Left lobe of liver (tissue), 2 donors: ENCODE measurements around the gene NDRG4. TPM values are rescaled to one million over a fixed set of nuclear protein-coding genes. Genes with fewer than 3 reads are reported as not detected.
A peak's percentile ranks its signal among the peaks of the same experiment; 100 is the strongest.
"Not testable (repeated sequence)": the region's sequence is repeated elsewhere in the genome, so short reads cannot be mapped to it uniquely, and the experiment has no call there.

ENCODE experiments used
- ATAC-seq: fragments of 200-7000 bp; cut with Tn5 transposase; one replicate; pipeline ENCODE4 v1.9.1; 2020; ENCODE audit warnings: mild to moderate bottlenecking, moderate library complexity
- DNase-seq: peaks from one replicate; pipeline ENCODE4 v3.0.0-alpha.2; 2020; ENCODE audit warnings: low spot score
- total RNA-seq: library from RNA; stranded (reverse); gene quantifications from one replicate; pipeline ENCODE4 v1.2.1, GENCODE V29; 2021
- donor health status: DM: no; HTN: no; CAD: no; lungs with moderate emphysema.
- donor health status: DM: no; HTN: yes; CAD: no.

The NDRG4 gene
- total RNA-seq, 1 donor from 2014 or later = 2.4 TPM

GRCh38 chr16:58464916-58465731 lies 34.8 kb upstream of the NDRG4 start:
- DNase-seq (no peak), ATAC-seq (peak; percentile 20)

GRCh38 chr16:58465817-58466216 lies 34.1 kb upstream of the NDRG4 start:
- DNase-seq = no peak
- ATAC-seq = no peak

GRCh38 chr16:58466396-58466795 lies 33.5 kb upstream of the NDRG4 start:
- DNase-seq (no peak), ATAC-seq (no peak)

- DNase-seq = no peak
- ATAC-seq = no peak
Observed at GRCh38 chr16:58467905-58468304, 32.0 kb upstream of the NDRG4 start.

- ATAC-seq (no peak), DNase-seq (no peak)
Observed at GRCh38 chr16:58471209-58471975, 28.6 kb upstream of the NDRG4 start.

- ATAC-seq (no peak), DNase-seq (no peak)
Observed at GRCh38 chr16:58472266-58472665, 27.7 kb upstream of the NDRG4 start.

- DNase-seq (no peak), ATAC-seq (no peak)
Observed at GRCh38 chr16:58472827-58473226, 27.1 kb upstream of the NDRG4 start.

GRCh38 chr16:58474296-58474695 lies 25.6 kb upstream of the NDRG4 start:
- DNase-seq = no peak
- no peak for ATAC-seq

GRCh38 chr16:58475091-58475619 lies 24.8 kb upstream of the NDRG4 start:
- no peak for ATAC-seq
- DNase-seq = no peak

- no peak for DNase-seq
- ATAC-seq = no peak
Observed at GRCh38 chr16:58476791-58477190, 23.2 kb upstream of the NDRG4 start.

- ATAC-seq = no peak
- DNase-seq = no peak
Observed at GRCh38 chr16:58478427-58478826, 21.5 kb upstream of the NDRG4 start.

GRCh38 chr16:58481226-58481869 lies 18.6 kb upstream of the NDRG4 start:
- DNase-seq (no peak), ATAC-seq (no peak)

GRCh38 chr16:58481931-58482330 lies 18.0 kb upstream of the NDRG4 start:
- DNase-seq (no peak), ATAC-seq (no peak)

GRCh38 chr16:58485184-58485887 lies 14.6 kb upstream of the NDRG4 start:
- ATAC-seq (no peak), DNase-seq (no peak)

- ATAC-seq = peak; percentile 98
- DNase-seq = peak; percentile 78
Observed at GRCh38 chr16:58487566-58488351, 12.2 kb upstream of the NDRG4 start.

GRCh38 chr16:58488531-58488930 lies 11.4 kb upstream of the NDRG4 start:
- ATAC-seq = no peak
- DNase-seq = no peak

GRCh38 chr16:58490065-58490464 lies 9.9 kb upstream of the NDRG4 start:
- DNase-seq = no peak
- ATAC-seq = no peak

GRCh38 chr16:58490539-58490938 lies 9.4 kb upstream of the NDRG4 start:
- DNase-seq, ATAC-seq: not testable (repeated sequence)

GRCh38 chr16:58492066-58492465 lies 7.9 kb upstream of the NDRG4 start:
- ATAC-seq (no peak), DNase-seq (no peak)

- DNase-seq (no peak), ATAC-seq (no peak)
Observed at GRCh38 chr16:58492735-58493134, 7.2 kb upstream of the NDRG4 start.
